NCI-H1105 (cell line): ENCODE measurements around the gene EXOC5.
A peak's percentile ranks its signal among the peaks of the same experiment; 100 is the strongest.
"Not testable (repeated sequence)": the region's sequence is repeated elsewhere in the genome, so short reads cannot be mapped to it uniquely, and the experiment has no call there.

Source experiments
- DNase-seq: peaks from one replicate; lab custom pipeline; 2025; lab: John Stamatoyannopoulos, UW

The EXOC5 gene

GRCh38 chr14:57254884-57255283, 13.8 kb downstream of the EXOC5 start:
- DNase-seq, result no peak

DNA sequence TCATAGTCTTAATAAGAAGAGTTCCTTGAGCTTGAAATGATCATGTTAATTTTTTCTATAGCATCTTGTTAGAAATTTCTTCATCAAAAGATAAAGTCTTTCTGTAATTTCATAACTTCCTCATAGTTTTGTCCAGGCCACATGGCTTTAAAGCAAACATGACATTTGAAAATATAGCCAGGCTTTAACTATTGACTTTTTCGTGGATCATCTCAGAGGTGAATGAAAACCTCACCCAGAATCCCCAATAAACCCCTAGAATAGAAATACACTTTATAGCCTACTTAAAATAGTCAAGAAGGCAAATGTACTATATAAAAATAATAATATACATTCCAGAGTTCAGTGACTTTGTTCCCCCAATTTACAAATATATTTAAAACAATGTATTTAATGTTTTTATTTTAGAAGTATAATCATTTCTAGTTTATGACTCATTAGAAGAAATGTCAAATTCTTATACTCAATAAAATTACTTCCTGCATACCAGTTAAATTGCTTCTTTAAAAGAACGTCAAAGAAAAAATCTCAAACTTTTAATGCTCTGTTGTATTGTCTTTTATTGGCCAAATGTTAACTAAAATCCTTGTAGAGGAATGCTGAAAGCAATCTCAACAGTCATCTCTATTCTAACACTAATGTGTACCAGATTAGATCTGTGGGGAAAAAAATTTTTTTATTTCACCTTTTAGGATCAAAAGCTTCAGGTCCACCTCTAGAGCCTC, 21.6 kb downstream of the EXOC5 start:
- DNase-seq, result no peak

DNA sequence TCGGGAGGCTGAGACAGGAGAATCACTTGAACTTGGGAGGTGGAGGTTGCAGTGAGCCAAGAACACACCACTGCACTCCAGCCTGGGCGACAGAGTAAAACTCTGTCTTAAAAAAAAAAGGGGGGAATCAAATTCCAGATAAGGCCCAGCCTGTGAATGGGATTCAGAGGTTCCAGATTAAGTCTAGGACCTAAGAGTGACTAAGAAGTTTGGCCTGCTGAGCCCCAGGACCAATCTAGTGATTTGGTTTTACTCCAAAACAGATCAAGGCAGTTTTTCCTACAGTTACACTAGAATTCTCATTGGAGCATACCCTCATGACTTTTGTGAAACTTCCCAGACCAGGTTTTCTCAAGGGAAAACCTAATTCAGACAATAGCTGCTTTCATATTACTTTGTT, 22.8 kb downstream of the EXOC5 start:
- no peak for DNase-seq

DNA sequence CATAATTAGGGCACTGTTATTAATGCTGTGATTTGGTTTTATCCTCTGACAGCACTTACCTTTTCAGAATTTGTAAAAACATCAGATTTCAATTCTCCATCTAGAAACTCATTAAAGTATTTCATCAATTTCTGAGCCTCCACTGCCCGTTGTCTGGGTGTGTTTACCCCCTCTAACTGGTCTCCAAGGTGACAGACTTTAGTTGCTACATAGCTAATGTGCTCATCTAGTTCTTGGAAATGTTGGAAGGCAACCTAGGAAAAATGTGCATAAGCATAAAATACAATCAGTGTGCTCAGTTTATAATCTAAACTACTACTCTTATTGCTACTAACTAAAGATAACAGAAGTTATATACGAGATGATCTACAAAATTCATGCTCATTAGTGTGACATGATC, 24.6 kb downstream of the EXOC5 start:
- no peak for DNase-seq

DNA sequence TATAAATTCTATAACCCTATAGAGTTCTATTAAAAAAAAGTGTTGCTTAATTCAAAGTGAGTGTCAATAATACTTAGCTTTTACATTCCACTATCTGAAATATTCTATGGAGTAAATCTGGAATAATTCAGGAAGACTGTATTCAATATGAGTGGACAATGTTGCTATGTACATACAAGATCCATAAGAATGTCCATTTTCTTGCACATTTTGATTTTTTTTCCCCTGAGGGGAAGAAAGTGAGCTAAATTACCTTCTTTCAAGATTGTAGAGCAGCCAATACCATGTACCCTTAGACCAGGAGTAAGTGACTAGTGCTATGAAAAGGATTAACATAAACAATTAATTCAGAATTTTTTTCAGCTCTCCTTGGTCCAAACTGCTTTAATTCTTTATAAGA, 25.4 kb downstream of the EXOC5 start:
- no peak for DNase-seq

- DNase-seq, result not testable (repeated sequence)
These were observed 28.6 kb downstream of the EXOC5 start for GRCh38 chr14:57240115-57240514.

- no peak for DNase-seq
These were observed 36.7 kb downstream of the EXOC5 start for GRCh38 chr14:57232006-57232405.

DNA sequence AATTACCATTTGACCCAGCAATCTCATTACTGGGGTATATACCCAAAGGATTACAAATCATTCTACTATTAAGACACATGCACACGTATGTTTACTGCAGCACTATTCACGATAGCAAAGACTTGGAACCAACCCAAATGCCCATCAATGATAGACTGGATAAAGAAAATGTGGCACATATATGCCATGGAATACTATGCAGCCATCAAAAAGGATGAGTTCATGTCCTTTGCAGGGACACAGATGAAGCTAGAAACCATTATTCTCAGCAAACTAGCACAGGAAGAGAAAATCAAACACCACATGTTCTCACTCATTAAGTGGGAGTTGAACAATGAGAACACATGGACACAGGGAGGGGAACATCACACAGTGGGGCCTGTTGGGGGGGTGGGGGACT, 40.4 kb downstream of the EXOC5 start:
- DNase-seq, result not testable (repeated sequence)

DNA sequence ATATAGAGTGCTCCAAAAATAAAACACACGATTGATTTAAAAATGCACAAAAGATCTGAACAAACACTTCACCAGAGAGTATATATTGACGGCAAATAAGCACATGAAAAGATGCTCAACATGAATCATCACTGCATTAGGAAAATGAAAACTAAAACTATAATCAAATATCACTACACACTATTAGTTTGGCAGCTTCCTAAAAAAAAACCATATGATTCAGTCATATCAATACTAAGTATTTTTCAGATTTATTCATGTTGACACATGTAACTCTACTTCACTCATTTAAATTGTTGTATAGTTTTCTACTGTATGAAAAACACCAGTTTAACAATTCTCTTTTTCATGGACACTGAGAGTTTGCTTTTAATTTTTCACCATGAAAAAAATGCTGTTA, 41.6 kb downstream of the EXOC5 start:
- no peak for DNase-seq

DNA sequence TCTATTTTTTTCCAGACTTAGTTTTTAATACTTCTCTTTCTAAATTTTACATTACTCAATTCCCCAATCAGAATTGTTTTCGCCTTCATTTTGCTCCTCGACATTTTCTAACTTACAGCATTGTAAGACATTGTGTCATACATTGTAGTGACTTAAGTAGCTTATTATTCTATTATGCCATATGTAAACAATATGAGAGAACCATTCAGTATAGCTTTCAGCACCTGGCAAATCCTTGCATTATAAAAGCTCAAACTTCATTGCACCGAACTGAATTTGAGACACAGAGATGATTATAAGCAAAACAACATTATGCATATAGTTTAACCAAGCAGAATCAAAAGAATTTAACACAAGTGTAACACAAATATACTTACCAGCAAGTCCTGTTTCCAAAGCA, 46.8 kb downstream of the EXOC5 start:
- DNase-seq, result no peak

DNA sequence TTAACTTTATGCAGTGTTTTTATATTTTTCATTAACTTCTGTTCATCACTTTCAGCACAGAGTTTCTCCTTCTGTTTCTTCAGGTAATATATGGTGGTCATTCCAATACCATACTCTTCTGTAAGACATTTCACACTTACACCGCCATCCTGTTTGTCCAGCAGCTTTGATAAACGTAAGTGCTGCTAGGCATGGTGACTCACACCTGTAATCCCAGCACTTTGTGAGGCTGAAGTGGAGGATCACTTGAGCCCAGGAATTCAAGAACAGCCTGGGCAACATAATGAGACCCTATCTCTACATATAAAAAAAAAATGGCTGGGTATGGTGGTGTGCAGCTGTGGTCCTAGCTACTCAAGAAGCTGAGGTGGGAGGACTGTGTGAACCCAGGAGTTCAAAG, 55.8 kb downstream of the EXOC5 start:
- no peak for DNase-seq

- DNase-seq, result no peak
These were observed 59.1 kb downstream of the EXOC5 start for GRCh38 chr14:57209561-57209960.

DNA sequence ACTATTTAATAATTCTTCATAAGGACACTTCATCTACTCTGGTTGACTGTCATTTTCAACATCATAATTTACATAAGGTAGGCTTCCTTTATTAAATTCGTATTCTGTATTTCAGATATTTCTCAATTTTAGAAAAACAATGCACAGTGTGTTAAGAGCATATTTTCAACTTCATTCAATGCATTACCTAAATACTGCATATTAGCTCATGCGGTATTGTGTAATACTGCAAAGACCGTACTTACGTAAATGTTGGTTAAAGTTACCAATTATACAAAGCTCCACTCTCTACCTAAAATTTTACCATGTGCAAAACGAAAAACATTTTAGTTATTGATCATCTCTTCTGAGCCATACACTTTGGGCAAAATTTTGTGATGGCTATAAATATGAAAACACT, 62.8 kb downstream of the EXOC5 start:
- DNase-seq, result no peak

GRCh38 chr14:57202672-57203071, 66.0 kb downstream of the EXOC5 start:
- not testable (repeated sequence) for DNase-seq

GRCh38 chr14:57199921-57200320, 68.8 kb downstream of the EXOC5 start:
- DNase-seq, result no peak

GRCh38 chr14:57189070-57189469, 79.6 kb downstream of the EXOC5 start:
- peak; percentile 57 for DNase-seq

DNA sequence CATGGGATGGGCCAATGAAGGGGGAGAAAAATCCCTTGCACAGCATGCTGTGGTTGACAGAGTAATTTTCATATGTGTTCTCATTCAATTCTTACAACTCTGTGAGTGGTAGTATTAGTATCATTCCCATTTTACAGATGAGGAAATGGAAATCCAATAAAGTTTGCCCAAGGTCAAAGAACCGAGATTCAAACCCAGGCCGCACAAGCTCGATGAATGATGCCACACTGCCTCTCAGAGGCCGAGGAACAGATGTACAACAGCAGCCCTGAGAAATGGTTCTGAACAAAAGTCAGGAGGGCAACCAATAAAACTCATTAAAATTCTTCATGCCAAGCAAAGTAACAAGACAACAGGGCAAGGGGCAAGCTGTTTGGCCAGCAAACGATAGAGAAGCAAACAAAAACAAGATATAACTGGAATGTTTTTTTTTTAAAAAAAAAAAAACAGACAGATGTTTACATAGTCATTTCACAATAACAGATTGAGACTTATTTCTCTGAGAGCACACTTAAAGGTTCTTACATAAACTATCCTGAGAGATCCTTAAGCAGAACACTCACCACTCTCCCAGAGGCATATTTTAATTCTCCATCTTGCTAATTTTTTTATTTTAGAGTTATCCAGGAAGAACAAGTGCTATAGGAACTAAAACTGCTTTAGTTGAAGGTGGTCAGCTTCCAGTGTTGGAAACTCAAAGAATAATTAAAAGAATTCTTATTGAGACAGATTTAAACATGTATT, 85.8 kb downstream of the EXOC5 start:
- DNase-seq, result peak; percentile 10

DNA sequence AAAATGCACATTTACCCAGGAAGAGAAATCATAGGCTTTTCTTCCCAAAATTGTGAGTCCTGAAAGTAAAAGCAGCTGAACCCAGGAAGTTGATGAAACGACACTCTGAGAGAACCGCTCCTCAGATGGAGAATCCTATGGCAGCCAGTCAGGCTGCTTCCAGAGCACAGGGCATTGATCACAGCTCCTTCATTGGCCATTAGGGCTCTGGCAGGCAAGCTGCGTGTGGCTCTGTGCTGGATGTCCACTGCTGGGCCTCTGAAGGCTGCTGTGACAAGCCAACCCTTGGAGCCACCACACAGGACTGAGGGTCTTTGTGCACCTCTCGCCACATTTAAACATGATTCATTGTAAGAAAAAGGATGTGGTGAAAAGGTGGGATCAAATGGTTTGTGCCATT, 89.4 kb downstream of the EXOC5 start:
- no peak for DNase-seq

GRCh38 chr14:57174466-57174865, 94.2 kb downstream of the EXOC5 start:
- no peak for DNase-seq

- no peak for DNase-seq
These were observed 96.8 kb downstream of the EXOC5 start for GRCh38 chr14:57171903-57172302.

GRCh38 chr14:57171363-57171762, 97.3 kb downstream of the EXOC5 start:
- no peak for DNase-seq

- no peak for DNase-seq
These were observed 98.8 kb downstream of the EXOC5 start for GRCh38 chr14:57169901-57170300.

DNA sequence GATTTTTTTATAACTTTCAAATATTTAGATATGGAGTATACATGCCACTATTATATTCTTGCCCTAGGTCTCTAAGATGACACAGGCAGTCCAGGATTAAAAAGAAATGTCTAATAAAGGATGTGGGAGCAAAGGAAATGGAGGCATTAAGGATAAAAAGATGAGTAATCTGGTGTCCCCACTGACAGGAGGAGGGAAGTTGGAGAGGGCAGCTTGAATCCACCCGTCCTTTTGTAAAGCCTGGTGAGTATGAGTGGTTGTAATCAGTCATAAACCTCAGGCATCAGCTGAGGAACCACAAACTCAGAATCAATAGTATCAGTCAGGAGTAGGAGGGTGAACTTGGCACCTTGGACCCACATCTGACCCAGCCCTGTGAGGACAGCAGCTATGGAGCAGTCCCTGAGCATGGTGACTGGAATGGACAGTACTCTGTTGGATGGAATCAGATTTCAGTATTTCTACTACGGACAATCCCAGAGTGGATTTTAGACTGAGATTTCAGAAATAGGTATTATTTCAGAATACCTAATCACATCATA, 100.5 kb downstream of the EXOC5 start:
- DNase-seq, result no peak
